Smooth muscle cell (in vitro differentiated cells): ENCODE data around the gene CHST9. TPM values are rescaled to one million over a fixed set of nuclear protein-coding genes. Genes with fewer than 3 reads are reported as not detected.

Experiments
- DNase-seq: peaks from one replicate; lab custom pipeline; 2025; ENCODE audit not compliant: unreplicated experiment; lab: John Stamatoyannopoulos, UW
- H2AFZ ChIP-seq: fragments of 200-600 bp; sonication (generic); 2 replicates; pipeline ENCODE4 v1.6.0; 2016; ENCODE audit warnings: antibody characterized with exemption, low read depth, mild to moderate bottlenecking
- H3F3A ChIP-seq: fragments of 200-600 bp; sonication (generic); 2 replicates; pipeline ENCODE4 v1.6.0; 2017; ENCODE audit warnings: antibody characterized with exemption, low read depth
- H3K27ac ChIP-seq: fragments of 200-600 bp; sonication (generic); 2 replicates; pipeline ENCODE4 v1.5.1; 2016; ENCODE audit warnings: low read depth, mild to moderate bottlenecking
- H3K27me3 ChIP-seq: fragments of 200-600 bp; sonication (generic); 2 replicates; pipeline ENCODE4 v1.6.1; 2016; ENCODE audit warnings: low read depth, mild to moderate bottlenecking
- H3K36me3 ChIP-seq: fragments of 200-600 bp; sonication (generic); 2 replicates; pipeline ENCODE4 v1.5.1; 2016; ENCODE audit warnings: low read depth
- H3K4me1 ChIP-seq: fragments of 200-600 bp; sonication (generic); 2 replicates; pipeline ENCODE4 v1.5.1; 2016; ENCODE audit warnings: low read depth
- H3K4me2 ChIP-seq: fragments of 200-600 bp; sonication (generic); 2 replicates; pipeline ENCODE4 v1.6.0; 2016; ENCODE audit warnings: mild to moderate bottlenecking
- H3K4me3 ChIP-seq: fragments of 200-600 bp; sonication (generic); 2 replicates; pipeline ENCODE4 v1.5.1; 2016; ENCODE audit warnings: mild to moderate bottlenecking
- H3K79me2 ChIP-seq: fragments of 200-600 bp; sonication (generic); 2 replicates; pipeline ENCODE4 v1.6.0; 2016; ENCODE audit warnings: low read depth, mild to moderate bottlenecking
- H3K9ac ChIP-seq: fragments of 200-600 bp; sonication (generic); 2 replicates; pipeline ENCODE4 v1.6.0; 2016; ENCODE audit warnings: low read depth
- H3K9me3 ChIP-seq: fragments of 200-600 bp; sonication (generic); replicated peaks from 2 replicates; pipeline ENCODE4 v1.5.1; 2016; ENCODE audit warnings: low read depth
- H4K20me1 ChIP-seq: fragments of 200-600 bp; sonication (generic); 2 replicates; pipeline ENCODE4 v1.6.0; 2016; ENCODE audit warnings: low read depth
- WGBS: methylation state at CpG from one replicate; pipeline ENCODE4 v1.1.7; 2016; ENCODE audit warnings: low lambda C conversion rate; 5-methylcytosine and 5-hydroxymethylcytosine counted together
- polyA plus RNA-seq: library from polyadenylated mRNA; unstranded; fragments of >200 nt; fragmentation: Nextera tagmentation; extraction: Ambion mirVana; gene quantifications from 2 replicates; pipeline ENCODE4 v1.2.1, GENCODE V29; 2016
- total RNA-seq: library from RNA; depleted of rRNA; stranded (reverse); fragments of >200 nt; gene quantifications from 2 replicates; pipeline ENCODE4 v1.2.3, GENCODE V29; 2014
- TF ChIP-seq, protein P1 (sequence below): fragments of 200-600 bp; sonication (generic); IDR thresholded peaks from 2 replicates; pipeline ENCODE4 v1.5.1; 2017; ENCODE audit warnings: borderline replicate concordance, mild to moderate bottlenecking, antibody characterized with exemption; ENCODE audit not compliant: insufficient read depth, poor library complexity, severe bottlenecking

CHST9 gene
- total and polyA plus RNA-seq, 2 experiments from 2014 or later, result not detected

GRCh38 chr18:26993568-26993967, 191.5 kb downstream of the CHST9 start:
- H3K79me2 ChIP-seq, result no peaks in the 10 kb centered on the region
- no peaks in the 10 kb centered on the region for H3F3A ChIP-seq
- H3K9ac ChIP-seq, result no peak overlapping the region
- H3K4me2 ChIP-seq, result no peak overlapping the region
- H2AFZ ChIP-seq, result no peak overlapping the region
- no peak for DNase-seq
- no peaks in the 10 kb centered on the region for H3K4me1 ChIP-seq
- H3K4me3 ChIP-seq, result no peak overlapping the region
- no peaks in the 10 kb centered on the region for H4K20me1 ChIP-seq
- H3K36me3 ChIP-seq, result no peaks in the 10 kb centered on the region
- no peaks in the 10 kb centered on the region for H3K9me3 ChIP-seq
- 86% methylated on average over 6 of the region's 6 CpGs for WGBS
- no peak overlapping the region for H3K27ac ChIP-seq
- H3K27me3 ChIP-seq, result no peaks in the 10 kb centered on the region
- TF ChIP-seq, protein P1, sequence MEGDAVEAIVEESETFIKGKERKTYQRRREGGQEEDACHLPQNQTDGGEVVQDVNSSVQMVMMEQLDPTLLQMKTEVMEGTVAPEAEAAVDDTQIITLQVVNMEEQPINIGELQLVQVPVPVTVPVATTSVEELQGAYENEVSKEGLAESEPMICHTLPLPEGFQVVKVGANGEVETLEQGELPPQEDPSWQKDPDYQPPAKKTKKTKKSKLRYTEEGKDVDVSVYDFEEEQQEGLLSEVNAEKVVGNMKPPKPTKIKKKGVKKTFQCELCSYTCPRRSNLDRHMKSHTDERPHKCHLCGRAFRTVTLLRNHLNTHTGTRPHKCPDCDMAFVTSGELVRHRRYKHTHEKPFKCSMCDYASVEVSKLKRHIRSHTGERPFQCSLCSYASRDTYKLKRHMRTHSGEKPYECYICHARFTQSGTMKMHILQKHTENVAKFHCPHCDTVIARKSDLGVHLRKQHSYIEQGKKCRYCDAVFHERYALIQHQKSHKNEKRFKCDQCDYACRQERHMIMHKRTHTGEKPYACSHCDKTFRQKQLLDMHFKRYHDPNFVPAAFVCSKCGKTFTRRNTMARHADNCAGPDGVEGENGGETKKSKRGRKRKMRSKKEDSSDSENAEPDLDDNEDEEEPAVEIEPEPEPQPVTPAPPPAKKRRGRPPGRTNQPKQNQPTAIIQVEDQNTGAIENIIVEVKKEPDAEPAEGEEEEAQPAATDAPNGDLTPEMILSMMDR, result no peak

- H4K20me1 ChIP-seq, result no peaks in the 10 kb centered on the region
- 58% methylated on average over 2 of the region's 2 CpGs for WGBS
These were observed 192.2 kb downstream of the CHST9 start for GRCh38 chr18:26992926-26993325.

GRCh38 chr18:26989842-26990241, 195.3 kb downstream of the CHST9 start:
- Histone ChIP-seq H3K4me2 (no peak overlapping the region), H3K9me3 (no peaks in the 10 kb centered on the region), H3K36me3 (no peaks in the 10 kb centered on the region), H3K9ac (no peak overlapping the region), H2AFZ (no peak overlapping the region), H3K4me3 (no peak overlapping the region), H3K4me1 (no peaks in the 10 kb centered on the region), H3F3A (no peaks in the 10 kb centered on the region), H3K79me2 (no peaks in the 10 kb centered on the region), H4K20me1 (no peaks in the 10 kb centered on the region), H3K27ac (no peak overlapping the region), H3K27me3 (no peaks in the 10 kb centered on the region)
- no peak for DNase-seq
- TF ChIP-seq, protein P1, result no peak

More at GRCh38 chr18:26992926-26993325, 192.2 kb downstream of the CHST9 start:
- Histone ChIP-seq H3F3A (no peaks in the 10 kb centered on the region), H3K79me2 (no peaks in the 10 kb centered on the region), H3K9ac (no peak overlapping the region), H3K27me3 (no peaks in the 10 kb centered on the region), H3K36me3 (no peaks in the 10 kb centered on the region), H3K4me2 (no peak overlapping the region), H3K4me1 (no peaks in the 10 kb centered on the region), H3K27ac (no peak overlapping the region), H2AFZ (no peak overlapping the region), H3K9me3 (no peaks in the 10 kb centered on the region), H3K4me3 (no peak overlapping the region)
- DNase-seq, result no peak
- TF ChIP-seq, protein P1, result no peak

GRCh38 chr18:26981360-26982082, 203.6 kb downstream of the CHST9 start:
- Histone ChIP-seq H3K27ac (no peak overlapping the region), H3K36me3 (no peaks in the 10 kb centered on the region), H3K4me1 (no peaks in the 10 kb centered on the region), H3K9ac (no peak overlapping the region), H3K27me3 (no peaks in the 10 kb centered on the region), H3K4me2 (no peak overlapping the region), H3K4me3 (no peak overlapping the region), H3K9me3 (no peaks in the 10 kb centered on the region), H3F3A (no peaks in the 10 kb centered on the region), H2AFZ (no peak overlapping the region), H3K79me2 (no peaks in the 10 kb centered on the region), H4K20me1 (no peaks in the 10 kb centered on the region)
- DNase-seq, result no peak
- WGBS, result 61% methylated on average over 6 of the region's 6 CpGs
- TF ChIP-seq, protein P1, result no peak
